ENCODE results near the gene CXCL17.
"Not testable (repeated sequence)": the region's sequence is repeated elsewhere in the genome, so short reads cannot be mapped to it uniquely, and the experiment has no call there.

The CXCL17 gene

GRCh38 chr19:42485036-42485435 lies 42.3 kb upstream of the CXCL17 start:
- H3K14ac ChIP-seq (ENCODE audit: low read length); H3K27me3 ChIP-seq (ENCODE audit: insufficient read depth, low read length); H2BK5ac ChIP-seq (ENCODE audit: low read depth, low read length, poor library complexity); H3K79me1 ChIP-seq (ENCODE audit: low read length); H2BK12ac ChIP-seq (ENCODE audit: low read length); H3K9me3 ChIP-seq (ENCODE audit: insufficient read depth, low read depth, low read length); H2AK5ac ChIP-seq (ENCODE audit: low read length); H3K4me2 ChIP-seq (ENCODE audit: low read length); H4K91ac ChIP-seq (ENCODE audit: low read depth, low read length); H4K12ac ChIP-seq (ENCODE audit: low read depth, low read length); H3K18ac ChIP-seq (ENCODE audit: low read length); H2AFZ ChIP-seq (ENCODE audit: insufficient read depth, low read length, poor library complexity); H2BK120ac ChIP-seq (ENCODE audit: insufficient read depth, low read length, poor library complexity); H4K8ac ChIP-seq (ENCODE audit: low read depth, low read length); H3K9ac ChIP-seq (ENCODE audit: low read length); H3K4me3 ChIP-seq (ENCODE audit: low read depth, low read length); H3K4ac ChIP-seq (ENCODE audit: low read depth, low read length); H3K23ac ChIP-seq (ENCODE audit: low read length); H3K79me2 ChIP-seq (ENCODE audit: control insufficient read depth, insufficient read depth, low read length, poor library complexity); H3K36me3 ChIP-seq (ENCODE audit: control insufficient read depth in 1 of 2, insufficient read depth in 2 of 2, low read length in 2 of 2): not testable (repeated sequence)
- Histone ChIP-seq H3K27ac (ENCODE audit: low read depth, low read length) (peak overlapping the region; percentile 56), H3K4me1 (ENCODE audit: control insufficient read depth in 1 of 2, insufficient read depth in 2 of 2, low read length in 2 of 2) (peaks cover 10 to 17% of the 10 kb centered on the region in 2 experiments)
- WGBS (ENCODE audit: extremely low coverage, insufficient coverage, insufficient read length), result no CpG with 5 or more reads among the region's 4 CpGs
- DNase-seq, result peak; percentile 63 to 82

- no peak overlapping the region for H2AK5ac ChIP-seq (ENCODE audit: low read length)
- no peaks in the 10 kb centered on the region for H3K36me3 ChIP-seq (ENCODE audit: control insufficient read depth in 1 of 2, insufficient read depth in 2 of 2, low read length in 2 of 2)
- peak overlapping the region; percentile 59 for H2BK5ac ChIP-seq (ENCODE audit: low read depth, low read length, poor library complexity)
- peaks cover 2 to 10% of the 10 kb centered on the region in 2 experiments for H3K4me1 ChIP-seq (ENCODE audit: control insufficient read depth in 1 of 2, insufficient read depth in 2 of 2, low read length in 2 of 2)
- no peak overlapping the region for H3K9ac ChIP-seq (ENCODE audit: low read length)
- H3K4ac ChIP-seq (ENCODE audit: low read depth, low read length), result no peak overlapping the region
- no CpG with 5 or more reads among the region's 7 CpGs for WGBS (ENCODE audit: extremely low coverage, insufficient coverage, insufficient read length)
- H3K4me2 ChIP-seq (ENCODE audit: low read length), result peak overlapping the region; percentile 17
- H3K27ac ChIP-seq (ENCODE audit: low read depth, low read length), result peak overlapping the region; percentile 24
- H2BK12ac ChIP-seq (ENCODE audit: low read length), result peak overlapping the region; percentile 26
- peak overlapping the region; percentile 37 for H2BK120ac ChIP-seq (ENCODE audit: insufficient read depth, low read length, poor library complexity)
- H3K79me2 ChIP-seq (ENCODE audit: control insufficient read depth, insufficient read depth, low read length, poor library complexity), result no peaks in the 10 kb centered on the region
- H3K9me3 ChIP-seq (ENCODE audit: insufficient read depth, low read depth, low read length), result no peaks in the 10 kb centered on the region
- H3K18ac ChIP-seq (ENCODE audit: low read length), result no peak overlapping the region
- H3K23ac ChIP-seq (ENCODE audit: low read length), result no peak overlapping the region
- peaks cover 2% of the 10 kb centered on the region for H3K79me1 ChIP-seq (ENCODE audit: low read length)
- H4K12ac ChIP-seq (ENCODE audit: low read depth, low read length), result no peak overlapping the region
- H3K27me3 ChIP-seq (ENCODE audit: insufficient read depth, low read length), result no peaks in the 10 kb centered on the region
- no peak overlapping the region for H4K8ac ChIP-seq (ENCODE audit: low read depth, low read length)
- no peak overlapping the region for H3K4me3 ChIP-seq (ENCODE audit: low read depth, low read length)
- DNase-seq, result peak; percentile 84 to 87
- no peak overlapping the region for H4K91ac ChIP-seq (ENCODE audit: low read depth, low read length)
- H3K14ac ChIP-seq (ENCODE audit: low read length), result no peak overlapping the region
- no peak overlapping the region for H2AFZ ChIP-seq (ENCODE audit: insufficient read depth, low read length, poor library complexity)
These were observed 37.8 kb upstream of the CXCL17 start for GRCh38 chr19:42480335-42481095.

- H3K4me1 ChIP-seq (ENCODE audit: control insufficient read depth in 1 of 2, insufficient read depth in 2 of 2, low read length in 2 of 2), result peaks cover 2 to 10% of the 10 kb centered on the region in 2 experiments
- no peak overlapping the region for H3K4me3 ChIP-seq (ENCODE audit: low read depth, low read length)
- H2BK12ac ChIP-seq (ENCODE audit: low read length), result peak overlapping the region; percentile 60
- no peak overlapping the region for H3K27ac ChIP-seq (ENCODE audit: low read depth, low read length)
- no peak overlapping the region for H3K9ac ChIP-seq (ENCODE audit: low read length)
- no peak overlapping the region for H3K4ac ChIP-seq (ENCODE audit: low read depth, low read length)
- DNase-seq, result peak; percentile 86 to 91
- no peak overlapping the region for H4K12ac ChIP-seq (ENCODE audit: low read depth, low read length)
- H4K8ac ChIP-seq (ENCODE audit: low read depth, low read length), result no peak overlapping the region
- no peak overlapping the region for H3K18ac ChIP-seq (ENCODE audit: low read length)
- no CpG with 5 or more reads among the region's 9 CpGs for WGBS (ENCODE audit: extremely low coverage, insufficient coverage, insufficient read length)
- no peak overlapping the region for H2AFZ ChIP-seq (ENCODE audit: insufficient read depth, low read length, poor library complexity)
- no peaks in the 10 kb centered on the region for H3K79me2 ChIP-seq (ENCODE audit: control insufficient read depth, insufficient read depth, low read length, poor library complexity)
- H2BK120ac ChIP-seq (ENCODE audit: insufficient read depth, low read length, poor library complexity), result no peak overlapping the region
- H3K79me1 ChIP-seq (ENCODE audit: low read length), result peaks cover 2% of the 10 kb centered on the region
- H3K27me3 ChIP-seq (ENCODE audit: insufficient read depth, low read length), result no peaks in the 10 kb centered on the region
- no peaks in the 10 kb centered on the region for H3K36me3 ChIP-seq (ENCODE audit: control insufficient read depth in 1 of 2, insufficient read depth in 2 of 2, low read length in 2 of 2)
- no peak overlapping the region for H3K23ac ChIP-seq (ENCODE audit: low read length)
- peak overlapping the region; percentile 33 for H4K91ac ChIP-seq (ENCODE audit: low read depth, low read length)
- H2BK5ac ChIP-seq (ENCODE audit: low read depth, low read length, poor library complexity), result no peak overlapping the region
- H3K4me2 ChIP-seq (ENCODE audit: low read length), result no peak overlapping the region
- no peaks in the 10 kb centered on the region for H3K9me3 ChIP-seq (ENCODE audit: insufficient read depth, low read depth, low read length)
- no peak overlapping the region for H2AK5ac ChIP-seq (ENCODE audit: low read length)
- no peak overlapping the region for H3K14ac ChIP-seq (ENCODE audit: low read length)
These were observed 37.0 kb upstream of the CXCL17 start for GRCh38 chr19:42479736-42480135.

- Histone ChIP-seq H2AK5ac (ENCODE audit: low read length) (no peak overlapping the region), H2BK12ac (ENCODE audit: low read length) (no peak overlapping the region)
- WGBS (ENCODE audit: extremely low coverage, insufficient coverage, insufficient read length), result no CpG with 5 or more reads among the region's 2 CpGs
These were observed 36.1 kb upstream of the CXCL17 start for GRCh38 chr19:42478765-42479311.

More at GRCh38 chr19:42478765-42479311, 36.1 kb upstream of the CXCL17 start:
- peaks cover 2 to 10% of the 10 kb centered on the region in 2 experiments for H3K4me1 ChIP-seq (ENCODE audit: control insufficient read depth in 1 of 2, insufficient read depth in 2 of 2, low read length in 2 of 2)
- H3K9me3 ChIP-seq (ENCODE audit: insufficient read depth, low read depth, low read length), result no peaks in the 10 kb centered on the region
- H3K27me3 ChIP-seq (ENCODE audit: insufficient read depth, low read length), result no peaks in the 10 kb centered on the region
- H4K12ac ChIP-seq (ENCODE audit: low read depth, low read length), result no peak overlapping the region
- H3K27ac ChIP-seq (ENCODE audit: low read depth, low read length), result no peak overlapping the region
- no peak overlapping the region for H3K18ac ChIP-seq (ENCODE audit: low read length)
- no peak overlapping the region for H2AFZ ChIP-seq (ENCODE audit: insufficient read depth, low read length, poor library complexity)
- no peaks in the 10 kb centered on the region for H3K36me3 ChIP-seq (ENCODE audit: control insufficient read depth in 1 of 2, insufficient read depth in 2 of 2, low read length in 2 of 2)
- H3K14ac ChIP-seq (ENCODE audit: low read length), result no peak overlapping the region
- H3K79me1 ChIP-seq (ENCODE audit: low read length), result peaks cover 2% of the 10 kb centered on the region
- no peak overlapping the region for H4K91ac ChIP-seq (ENCODE audit: low read depth, low read length)
- no peak overlapping the region for H2BK5ac ChIP-seq (ENCODE audit: low read depth, low read length, poor library complexity)
- no peak overlapping the region for H3K4ac ChIP-seq (ENCODE audit: low read depth, low read length)
- H3K4me2 ChIP-seq (ENCODE audit: low read length), result no peak overlapping the region
- no peak overlapping the region for H3K9ac ChIP-seq (ENCODE audit: low read length)
- no peak overlapping the region for H4K8ac ChIP-seq (ENCODE audit: low read depth, low read length)
- no peak overlapping the region for H3K23ac ChIP-seq (ENCODE audit: low read length)
- no peak overlapping the region for H3K4me3 ChIP-seq (ENCODE audit: low read depth, low read length)
- H2BK120ac ChIP-seq (ENCODE audit: insufficient read depth, low read length, poor library complexity), result no peak overlapping the region
- H3K79me2 ChIP-seq (ENCODE audit: control insufficient read depth, insufficient read depth, low read length, poor library complexity), result no peaks in the 10 kb centered on the region
- DNase-seq, result peak in 1 of 2 donors; percentile 20
